ENCODE measurements around the gene SPSB2.
A peak's percentile ranks its signal among the peaks of the same experiment; 100 is the strongest.
"Not testable (repeated sequence)": the region's sequence is repeated elsewhere in the genome, so short reads cannot be mapped to it uniquely, and the experiment has no call there.

SPSB2 gene

GRCh38 chr12:6899837-6900519 is 26.9 kb upstream of the SPSB2 start:
- no peak for DNase-seq (ENCODE audit: low spot score)

GRCh38 chr12:6899427-6899826 is 26.3 kb upstream of the SPSB2 start:
- no peak for DNase-seq (ENCODE audit: low spot score)

- DNase-seq (ENCODE audit: low spot score): no peak
Measured at GRCh38 chr12:6896846-6897435, 23.8 kb upstream of the SPSB2 start.

- no peak for DNase-seq (ENCODE audit: low spot score)
Measured at GRCh38 chr12:6894321-6894720, 21.2 kb upstream of the SPSB2 start.

GRCh38 chr12:6892683-6893082 is 19.6 kb upstream of the SPSB2 start:
- DNase-seq (ENCODE audit: low spot score): not testable (repeated sequence)

- no peak for DNase-seq (ENCODE audit: low spot score)
Measured at GRCh38 chr12:6891646-6892001, 18.5 kb upstream of the SPSB2 start.

- DNase-seq (ENCODE audit: low spot score): peak; percentile 99
Measured at GRCh38 chr12:6890789-6891645, 17.9 kb upstream of the SPSB2 start.

GRCh38 chr12:6889775-6890573 is 16.9 kb upstream of the SPSB2 start:
- not testable (repeated sequence) for DNase-seq (ENCODE audit: low spot score)

- DNase-seq (ENCODE audit: low spot score): not testable (repeated sequence)
Measured at GRCh38 chr12:6888794-6889193, 15.7 kb upstream of the SPSB2 start.

- no peak for DNase-seq (ENCODE audit: low spot score)
Measured at GRCh38 chr12:6888360-6888759, 15.3 kb upstream of the SPSB2 start.

GRCh38 chr12:6887460-6887859 is 14.4 kb upstream of the SPSB2 start:
- no peak for DNase-seq (ENCODE audit: low spot score)

- DNase-seq (ENCODE audit: low spot score): not testable (repeated sequence)
Measured at GRCh38 chr12:6886206-6886999, 13.3 kb upstream of the SPSB2 start.

GRCh38 chr12:6884539-6884938 is 11.4 kb upstream of the SPSB2 start:
- no peak for DNase-seq (ENCODE audit: low spot score)

GRCh38 chr12:6883683-6884082 is 10.6 kb upstream of the SPSB2 start:
- DNase-seq (ENCODE audit: low spot score): no peak

GRCh38 chr12:6883252-6883651 is 10.1 kb upstream of the SPSB2 start:
- no peak for DNase-seq (ENCODE audit: low spot score)

GRCh38 chr12:6879824-6880223 is 6.7 kb upstream of the SPSB2 start:
- not testable (repeated sequence) for DNase-seq (ENCODE audit: low spot score)

GRCh38 chr12:6874015-6874368 is 889 bp upstream of the SPSB2 start:
- DNase-seq (ENCODE audit: low spot score): not testable (repeated sequence)

- DNase-seq (ENCODE audit: low spot score): peak; percentile 86
Measured at GRCh38 chr12:6872073-6873048, 742 bp downstream of the SPSB2 start.

GRCh38 chr12:6871052-6871957 is 1.8 kb downstream of the SPSB2 start:
- peak; percentile 58 for DNase-seq (ENCODE audit: low spot score)

All from activated CD4-positive, alpha-beta T cell treated with anti-CD3 and anti-CD28 coated beads, Interleukin-2, Interleukin-4, amounts not matched to agents 100 ng/mL and 50 ng/mL, durations not matched to agents 16 hours and 8 hours (primary cell).